Endothelial cell (in vitro differentiated cells): ENCODE data around the gene VAV1. TPM values are rescaled to one million over a fixed set of nuclear protein-coding genes. Genes with fewer than 3 reads are reported as not detected.
"Not testable (repeated sequence)": the region's sequence is repeated elsewhere in the genome, so short reads cannot be mapped to it uniquely, and the experiment has no call there.

Experiments used
- DNase-seq: peaks from one replicate; pipeline ENCODE4 v3.0.0; 2021; ENCODE audit warnings: low spot score
- H3K27ac Mint-ChIP-seq: one replicate; pipeline ENCODE4 v1.8.0; 2021; ENCODE audit warnings: mixed read lengths, inconsistent platforms; ENCODE audit not compliant: unreplicated experiment
- H3K27me3 Mint-ChIP-seq: one replicate; pipeline ENCODE4 v1.8.0; 2021; ENCODE audit warnings: mild to moderate bottlenecking, moderate library complexity, mixed read lengths, inconsistent platforms; ENCODE audit not compliant: unreplicated experiment
- H3K36me3 Mint-ChIP-seq: one replicate; pipeline ENCODE4 v1.8.0; 2021; ENCODE audit warnings: mild to moderate bottlenecking, low read depth, mixed read lengths, inconsistent platforms; ENCODE audit not compliant: unreplicated experiment
- H3K4me1 Mint-ChIP-seq: one replicate; pipeline ENCODE4 v1.8.0; 2021; ENCODE audit warnings: mild to moderate bottlenecking, mixed read lengths, inconsistent platforms; ENCODE audit not compliant: unreplicated experiment
- H3K4me3 Mint-ChIP-seq: one replicate; pipeline ENCODE4 v1.8.0; 2021; ENCODE audit warnings: mild to moderate bottlenecking, mixed read lengths, inconsistent platforms; ENCODE audit not compliant: unreplicated experiment
- H3K9me3 Mint-ChIP-seq: one replicate; pipeline ENCODE4 v1.8.0; 2021; ENCODE audit warnings: mixed read lengths, inconsistent platforms; ENCODE audit not compliant: unreplicated experiment
- CTCF ChIP-seq: fragments of 200-600 bp; sonication (generic); IDR thresholded peaks from one replicate; pipeline ENCODE4 v1.5.0; 2021; ENCODE audit warnings: antibody characterized with exemption; ENCODE audit not compliant: unreplicated experiment
- total RNA-seq: library from RNA; stranded (reverse); fragmentation: NEBNext Ultra II Directional; extraction: Animal tissue kit (Norgen Biotek cat#: 25700); gene quantifications from one replicate; pipeline ENCODE4 v1.2.1, GENCODE V29; 2021; ENCODE audit not compliant: unreplicated experiment

The VAV1 gene
- total RNA-seq, 1 donor from 2014 or later: not detected

DNA sequence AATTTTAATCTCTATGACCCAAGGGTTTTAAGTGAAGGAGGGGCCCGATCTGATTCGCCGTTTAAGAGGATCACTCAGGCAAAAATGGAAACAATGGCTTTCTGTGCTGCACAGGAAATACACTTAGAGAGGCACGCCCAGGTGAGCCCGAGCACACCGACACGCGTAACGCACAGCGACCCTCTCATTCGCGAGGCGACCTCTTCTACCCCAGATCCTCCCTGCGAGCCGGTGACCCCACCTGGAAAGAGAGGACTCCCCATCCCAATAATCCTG lies 5.5 kb upstream of the VAV1 start:
- H3K27me3 Mint-ChIP-seq: peaks cover 16% of the 10 kb centered on the region
- peaks cover 14% of the 10 kb centered on the region for H3K4me1 Mint-ChIP-seq
- peak overlapping the region; percentile 64 for H3K27ac Mint-ChIP-seq
- no peak for TF ChIP-seq CTCF
- H3K9me3 Mint-ChIP-seq: peaks cover 5% of the 10 kb centered on the region
- peaks cover 5% of the 10 kb centered on the region for H3K36me3 Mint-ChIP-seq
- peak overlapping the region; percentile 14 for H3K4me3 Mint-ChIP-seq
- DNase-seq: no peak

DNA sequence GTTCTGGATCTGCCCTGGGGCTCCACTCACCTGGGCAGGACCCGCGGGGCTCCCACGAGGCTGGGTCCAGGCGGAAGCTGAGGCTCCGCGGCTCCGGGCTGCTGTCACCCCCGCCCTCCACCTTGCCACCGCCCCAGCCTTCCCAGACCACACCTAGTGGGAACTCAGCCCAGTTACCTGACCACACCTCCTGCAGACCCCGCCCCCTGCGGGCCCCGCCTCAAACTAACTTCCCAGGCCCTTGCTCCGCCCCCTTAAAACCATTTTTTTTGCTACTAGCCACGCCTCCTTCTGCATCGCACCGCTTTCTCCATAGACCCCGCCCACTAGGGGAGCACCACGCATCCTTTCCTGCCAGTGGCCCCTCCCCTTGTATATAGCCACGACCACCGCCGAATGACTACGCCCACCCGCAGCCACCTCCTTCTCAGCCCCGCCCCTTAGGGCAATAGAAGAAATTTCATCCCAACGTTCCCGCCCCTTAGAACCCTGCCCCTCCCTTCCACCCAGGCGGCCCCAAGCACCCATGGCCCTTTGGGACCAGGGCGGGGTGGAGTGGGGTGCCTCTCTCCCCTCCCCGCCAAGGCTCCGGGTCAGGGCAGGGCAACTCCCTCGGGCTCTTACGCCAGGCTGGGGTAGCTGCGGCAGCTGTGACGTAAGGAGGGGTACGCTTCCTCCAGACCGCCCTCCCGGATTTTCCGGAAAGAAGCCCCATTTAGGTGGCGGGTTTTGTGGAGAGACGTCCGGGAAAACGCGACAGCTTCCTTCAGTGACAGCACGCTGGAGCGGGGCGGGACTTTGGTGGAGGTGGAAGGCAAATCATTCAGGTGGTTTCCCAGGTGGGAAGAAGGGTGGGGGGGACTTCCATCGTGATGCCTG lies 4.9 kb upstream of the VAV1 start, which contains the start of gene SH2D3A:
TSS of gene SH2D3A (minus strand) at position 79 of the 879 bp plus-strand sequence. CDS start 3,687 bp downstream, outside the sequence.
- TF ChIP-seq CTCF: no peak
- H3K4me1 Mint-ChIP-seq: peaks cover 14% of the 10 kb centered on the region
- H3K27me3 Mint-ChIP-seq: peaks cover 16% of the 10 kb centered on the region
- peak within 1 kb of the TSS; percentile 79 for H3K4me3 Mint-ChIP-seq
- peaks cover 5% of the 10 kb centered on the region for H3K9me3 Mint-ChIP-seq
- DNase-seq: peak; percentile 60
- H3K27ac Mint-ChIP-seq: peak within 1 kb of the TSS; percentile 64
- peaks cover 5% of the 10 kb centered on the region for H3K36me3 Mint-ChIP-seq

GRCh38 chr19:6768236-6768785 lies 4.2 kb upstream of the VAV1 start:
- H3K27ac Mint-ChIP-seq: no peak overlapping the region
- no peak for DNase-seq
- H3K4me3 Mint-ChIP-seq: peak overlapping the region; percentile 56
- peaks cover 14% of the 10 kb centered on the region for H3K4me1 Mint-ChIP-seq
- H3K27me3 Mint-ChIP-seq: peaks cover 16% of the 10 kb centered on the region
- H3K36me3 Mint-ChIP-seq: peaks cover 5% of the 10 kb centered on the region
- H3K9me3 Mint-ChIP-seq: peaks cover 5% of the 10 kb centered on the region
- no peak for TF ChIP-seq CTCF

DNA sequence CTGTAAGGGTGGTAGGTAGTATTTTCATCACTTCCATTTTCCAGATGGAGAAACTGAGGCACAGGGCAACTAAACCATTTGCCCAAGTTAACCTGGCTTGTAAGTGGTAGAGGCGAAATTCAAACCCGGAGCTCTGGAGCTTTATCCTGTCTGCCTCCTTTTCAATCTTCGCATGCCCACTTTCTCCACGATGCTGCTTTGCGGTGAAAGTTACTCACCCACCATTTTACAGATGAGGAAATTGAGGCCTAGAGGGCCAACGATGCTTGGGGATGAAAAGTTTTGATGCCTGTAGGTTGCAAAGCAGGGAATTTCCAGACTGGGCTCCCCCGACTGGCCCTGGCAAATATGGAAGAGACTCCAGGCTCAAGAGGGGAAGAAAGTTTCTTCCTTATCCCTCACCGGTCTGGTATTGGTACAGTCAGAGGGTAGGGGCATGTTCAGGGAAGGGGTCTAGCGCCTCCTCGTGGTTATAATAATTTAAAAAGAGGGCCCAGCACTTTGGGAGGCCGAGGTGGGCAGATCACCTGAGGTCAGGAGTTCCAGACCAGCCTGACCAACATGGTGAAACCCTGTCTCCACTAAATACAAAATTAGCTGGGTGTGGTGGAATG lies 3.4 kb upstream of the VAV1 start:
- no peak overlapping the region for H3K4me3 Mint-ChIP-seq
- H3K36me3 Mint-ChIP-seq: peaks cover 5% of the 10 kb centered on the region
- H3K9me3 Mint-ChIP-seq: peaks cover 5% of the 10 kb centered on the region
- H3K4me1 Mint-ChIP-seq: peaks cover 14% of the 10 kb centered on the region
- no peak for DNase-seq
- peak; percentile 31 for TF ChIP-seq CTCF
- H3K27me3 Mint-ChIP-seq: peaks cover 16% of the 10 kb centered on the region
- H3K27ac Mint-ChIP-seq: no peak overlapping the region

DNA sequence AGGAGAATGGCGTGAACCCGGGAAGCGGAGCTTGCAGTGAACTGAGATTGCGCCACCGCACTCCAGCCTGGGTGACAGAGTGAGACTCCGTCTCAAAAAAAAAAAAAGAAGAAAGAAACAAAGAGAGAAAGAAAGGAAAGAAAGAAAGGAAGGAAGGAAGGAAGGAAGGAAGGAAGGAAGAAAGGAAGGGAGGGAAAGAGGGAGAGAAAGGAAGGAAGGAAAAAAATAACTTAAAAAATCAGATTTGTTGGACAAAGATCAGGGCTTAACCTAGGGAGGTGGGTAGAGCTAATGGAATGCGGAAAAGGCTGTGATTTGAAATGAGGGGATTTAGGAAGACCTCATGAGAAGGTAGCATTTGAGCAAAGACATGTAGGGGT lies 870 bp upstream of the VAV1 start:
- Mint-ChIP-seq H3K27me3 (peaks cover 15% of the 10 kb centered on the region), H3K9me3 (peaks cover 22% of the 10 kb centered on the region), H3K36me3 (peaks cover 14% of the 10 kb centered on the region), H3K4me3 (peak overlapping the region; percentile 43)
- H3K27ac Mint-ChIP-seq, DNase-seq, H3K4me1 Mint-ChIP-seq: not testable (repeated sequence)
